Activated CD8-positive, alpha-beta T cell treated with anti-CD3 and anti-CD28 coated beads for 36 hours (primary cell): ENCODE data around the gene PSORS1C2. TPM values are rescaled to one million over a fixed set of nuclear protein-coding genes. Genes with fewer than 3 reads are reported as not detected.

Experiments used
- ATAC-seq: fragments of 200-7000 bp; cut with Tn5 transposase; one replicate; pipeline ENCODE4 v1.10.0; 2021; ENCODE audit warnings: mild to moderate bottlenecking, moderate library complexity
- CTCF ChIA-PET: fragments of 350-600 bp; sonication (Branson Sonifier 250); formaldehyde crosslinking; loops from one replicate; lab custom pipeline; 2021; ENCODE audit warnings: antibody characterized with exemption; lab: Charles Lee
- POLR2A ChIA-PET: fragments of 350-600 bp; sonication (Branson Sonifier 250); formaldehyde crosslinking; loops from one replicate; lab custom pipeline; 2021; ENCODE audit warnings: antibody characterized with exemption; lab: Charles Lee
- DNase-seq: peaks from one replicate; pipeline ENCODE4 v3.0.0-alpha.2; 2020
- H3K27ac Mint-ChIP-seq: one replicate; pipeline ENCODE4 v1.8.0; 2021; ENCODE audit warnings: mild to moderate bottlenecking, mixed read lengths
- H3K27me3 Mint-ChIP-seq: one replicate; pipeline ENCODE4 v1.8.0; 2021; ENCODE audit warnings: mixed read lengths
- H3K36me3 Mint-ChIP-seq: one replicate; pipeline ENCODE4 v1.8.0; 2021; ENCODE audit warnings: low read depth, mixed read lengths
- H3K4me1 Mint-ChIP-seq: one replicate; pipeline ENCODE4 v1.8.0; 2021; ENCODE audit warnings: low read depth, mixed read lengths
- H3K4me3 Mint-ChIP-seq: one replicate; pipeline ENCODE4 v1.8.0; 2021; ENCODE audit warnings: mild to moderate bottlenecking, moderate library complexity, mixed read lengths
- H3K9me3 Mint-ChIP-seq: one replicate; pipeline ENCODE4 v1.8.0; 2021; ENCODE audit warnings: mixed read lengths
- intact Hi-C: fragments of 100-400 bp; cut with micrococcal nuclease; formaldehyde crosslinking; loops from one replicate; pipeline ENCODE4 v1.10.0; 2022
- total RNA-seq, 2 experiments: library from RNA; stranded (reverse); gene quantifications; one replicate each; pipeline ENCODE4 v1.2.3, GENCODE V29; 2021
- TF ChIP-seq, protein P1 (sequence below): fragments of 200-600 bp; IDR thresholded peaks from one replicate; pipeline ENCODE4 v1.8.0; 2022; ENCODE audit warnings: antibody characterized with exemption, mild to moderate bottlenecking

Gene PSORS1C2
- total RNA-seq, 2 experiments from 2014 or later, result not detected

DNA sequence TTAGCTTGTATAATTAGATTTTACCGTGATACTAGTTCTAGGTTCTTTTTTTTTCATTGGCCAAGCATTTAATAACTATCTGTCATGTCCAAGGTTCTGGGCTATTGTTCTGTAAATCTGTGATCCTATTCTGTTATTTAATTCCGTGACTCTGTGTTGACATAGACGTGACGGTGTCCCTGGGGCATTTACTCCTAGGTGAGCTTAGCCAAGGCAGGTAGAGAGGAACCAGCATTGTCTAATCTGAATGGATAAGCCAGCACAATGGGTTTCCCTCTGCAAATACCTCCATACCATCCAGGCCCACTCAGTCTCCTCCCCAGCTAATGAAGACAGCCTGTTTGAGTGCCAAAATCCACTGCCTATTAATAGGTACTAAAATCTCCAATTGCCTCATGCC lies 9.7 kb downstream of the PSORS1C2 start:
- TF ChIP-seq, protein P1, sequence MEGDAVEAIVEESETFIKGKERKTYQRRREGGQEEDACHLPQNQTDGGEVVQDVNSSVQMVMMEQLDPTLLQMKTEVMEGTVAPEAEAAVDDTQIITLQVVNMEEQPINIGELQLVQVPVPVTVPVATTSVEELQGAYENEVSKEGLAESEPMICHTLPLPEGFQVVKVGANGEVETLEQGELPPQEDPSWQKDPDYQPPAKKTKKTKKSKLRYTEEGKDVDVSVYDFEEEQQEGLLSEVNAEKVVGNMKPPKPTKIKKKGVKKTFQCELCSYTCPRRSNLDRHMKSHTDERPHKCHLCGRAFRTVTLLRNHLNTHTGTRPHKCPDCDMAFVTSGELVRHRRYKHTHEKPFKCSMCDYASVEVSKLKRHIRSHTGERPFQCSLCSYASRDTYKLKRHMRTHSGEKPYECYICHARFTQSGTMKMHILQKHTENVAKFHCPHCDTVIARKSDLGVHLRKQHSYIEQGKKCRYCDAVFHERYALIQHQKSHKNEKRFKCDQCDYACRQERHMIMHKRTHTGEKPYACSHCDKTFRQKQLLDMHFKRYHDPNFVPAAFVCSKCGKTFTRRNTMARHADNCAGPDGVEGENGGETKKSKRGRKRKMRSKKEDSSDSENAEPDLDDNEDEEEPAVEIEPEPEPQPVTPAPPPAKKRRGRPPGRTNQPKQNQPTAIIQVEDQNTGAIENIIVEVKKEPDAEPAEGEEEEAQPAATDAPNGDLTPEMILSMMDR, result no peak
- ATAC-seq (no peak), DNase-seq (no peak)
- Mint-ChIP-seq H3K27me3 (peaks cover 2% of the 10 kb centered on the region), H3K27ac (no peak overlapping the region), H3K4me1 (peaks cover 2% of the 10 kb centered on the region), H3K4me3 (no peak overlapping the region), H3K9me3 (no peaks in the 10 kb centered on the region), H3K36me3 (no peaks in the 10 kb centered on the region)
- ChIA-PET CTCF (interaction anchor here (0.6 to 2.8 kb wide), 29 partner anchors 8 to 300 kb away, joined by 3 to 12 read pairs (median 4); partner anchors contain the start of genes C6orf15, PSORS1C2 and TCF19), POLR2A (no interaction called here)
- intact Hi-C loops, result no loop called here

DNA sequence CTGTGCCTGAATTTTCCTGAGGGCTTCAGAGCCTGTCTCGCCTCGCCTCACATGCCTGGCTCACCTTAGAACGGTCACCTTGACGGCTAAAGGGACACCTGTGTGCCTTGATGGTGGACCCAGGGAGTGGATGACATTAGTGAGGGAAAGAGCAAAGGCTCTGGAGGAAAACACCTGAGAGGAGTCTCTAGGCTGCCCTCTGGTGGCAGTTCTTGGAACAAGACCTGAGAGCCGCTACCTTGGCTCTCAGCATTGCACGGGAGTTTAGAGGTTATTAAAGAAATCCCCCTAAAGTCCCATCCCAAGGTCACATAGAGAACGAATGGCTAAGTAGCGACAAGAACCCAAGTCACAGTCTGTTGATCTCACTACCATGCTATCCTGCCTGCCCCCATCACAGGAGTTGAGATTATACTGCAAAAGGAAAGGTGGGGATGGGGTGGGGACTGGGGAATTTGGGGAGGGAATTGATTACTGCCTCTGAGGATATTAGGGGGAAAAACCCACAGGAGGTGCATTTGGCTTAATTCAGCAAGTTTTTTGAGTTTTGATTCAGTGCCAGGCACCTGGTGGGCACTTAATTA lies 10.7 kb downstream of the PSORS1C2 start:
- ChIA-PET POLR2A (no interaction called here), CTCF (interaction anchor here (0.6 to 2.8 kb wide), 27 partner anchors 9 to 253 kb away, joined by 3 to 12 read pairs (median 4); partner anchors contain the start of genes C6orf15 and PSORS1C2)
- H3K27me3 Mint-ChIP-seq, result peaks cover 2% of the 10 kb centered on the region
- H3K4me3 Mint-ChIP-seq, result no peak overlapping the region
- H3K4me1 Mint-ChIP-seq, result peaks cover 2% of the 10 kb centered on the region
- H3K9me3 Mint-ChIP-seq, result no peaks in the 10 kb centered on the region
- no peaks in the 10 kb centered on the region for H3K36me3 Mint-ChIP-seq
- ATAC-seq (peak; percentile 91), DNase-seq (peak; percentile 88)
- H3K27ac Mint-ChIP-seq, result no peak overlapping the region
- intact Hi-C loops, result no loop called here
- TF ChIP-seq, protein P1, result peak; percentile 73

DNA sequence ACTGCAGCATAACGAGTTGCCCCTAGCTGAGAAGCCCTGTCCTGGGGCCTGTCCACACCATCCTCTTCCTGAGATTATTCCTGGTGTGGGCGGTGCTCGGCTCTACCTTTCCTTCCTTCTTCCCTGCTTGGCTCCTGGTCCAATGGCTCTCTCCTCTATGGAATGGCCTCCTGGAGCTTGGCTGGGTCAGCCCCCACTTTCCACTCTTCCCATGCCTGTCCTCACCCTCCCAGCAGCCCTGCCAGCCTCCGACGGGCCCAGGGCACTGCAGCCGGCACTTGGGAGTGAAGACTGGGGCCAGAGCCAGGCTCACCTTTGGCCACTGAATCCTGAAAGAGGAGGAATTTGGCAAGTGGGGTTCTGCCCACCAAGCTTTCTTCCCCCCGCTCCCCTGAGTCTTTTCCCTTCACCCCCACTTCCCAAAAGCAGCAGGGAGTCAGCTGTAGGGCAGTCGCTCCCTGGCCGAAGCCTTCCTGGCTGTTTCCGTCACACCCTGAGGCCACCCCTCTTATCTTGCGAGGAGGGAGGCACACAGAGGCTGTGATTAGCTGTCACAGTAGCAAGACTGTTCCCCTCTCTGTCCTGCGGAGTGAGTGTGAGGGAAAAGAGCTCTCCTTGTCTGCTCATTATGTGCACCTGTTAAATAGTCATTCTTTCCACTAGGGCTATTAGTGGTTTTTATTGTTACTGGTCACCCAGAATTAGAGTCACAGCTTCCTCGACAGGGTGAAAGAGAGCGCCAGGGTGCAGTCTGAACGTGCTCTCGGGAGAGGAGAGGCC lies 12.3 kb downstream of the PSORS1C2 start:
- no peak overlapping the region for H3K27ac Mint-ChIP-seq
- no peaks in the 10 kb centered on the region for H3K9me3 Mint-ChIP-seq
- no peaks in the 10 kb centered on the region for H3K36me3 Mint-ChIP-seq
- peaks cover 2% of the 10 kb centered on the region for H3K27me3 Mint-ChIP-seq
- TF ChIP-seq, protein P1, result no peak
- ChIA-PET CTCF (interaction anchor here (0.6 to 1.5 kb wide), 9 partner anchors 8 to 582 kb away, joined by 3 to 6 read pairs (median 3); partner anchors contain the start of gene PSORS1C2), POLR2A (no interaction called here)
- no peak for ATAC-seq
- H3K4me3 Mint-ChIP-seq, result no peak overlapping the region
- no peak for DNase-seq
- H3K4me1 Mint-ChIP-seq, result peaks cover 2% of the 10 kb centered on the region
- intact Hi-C loops, result no loop called here

DNA sequence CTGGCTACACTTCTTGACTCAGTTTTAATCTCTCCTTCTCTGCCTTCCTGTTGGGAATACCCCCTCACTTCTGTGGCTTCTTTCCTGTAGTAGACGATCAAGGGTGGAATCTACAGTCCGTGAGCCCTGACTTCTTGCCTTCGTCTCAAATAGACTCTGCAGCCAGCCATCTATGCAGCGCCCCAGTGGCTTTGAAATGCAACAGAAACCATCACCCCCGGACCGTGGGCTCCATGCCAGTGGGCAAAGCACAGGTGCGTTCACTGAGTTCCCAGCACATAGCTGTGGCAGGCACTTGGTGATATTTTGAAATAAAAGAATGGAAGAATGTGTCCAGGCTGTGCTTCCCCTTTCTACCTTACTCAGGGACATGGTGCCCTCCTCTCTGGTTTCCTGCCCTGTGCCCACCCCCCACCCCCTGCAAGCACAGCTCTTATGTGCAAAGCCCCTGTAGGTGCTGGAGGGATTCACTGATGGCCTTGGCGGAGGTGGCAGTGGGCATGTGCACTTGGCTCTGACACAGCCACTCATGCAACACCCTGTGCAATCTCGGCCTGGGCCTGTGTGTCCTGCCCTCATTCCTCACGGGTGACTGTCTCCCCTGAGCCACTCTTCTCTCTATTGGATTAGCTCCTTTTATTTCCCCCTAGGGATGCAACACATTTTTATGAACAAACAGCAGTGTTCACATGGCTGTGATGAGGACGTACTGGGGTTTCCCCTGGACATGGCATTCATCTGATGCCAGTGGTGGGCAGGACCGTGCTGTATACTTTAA lies 13.1 kb downstream of the PSORS1C2 start:
- POLR2A ChIA-PET, result no interaction called here
- CTCF ChIA-PET, result interaction anchor here (0.6 to 2.1 kb wide), 3 partner anchors 10 to 582 kb away, joined by 3 to 4 read pairs (median 3); no protein-coding TSS in a partner anchor
- no peak for ATAC-seq
- TF ChIP-seq, protein P1, result no peak
- Mint-ChIP-seq H3K9me3 (no peaks in the 10 kb centered on the region), H3K36me3 (no peaks in the 10 kb centered on the region), H3K4me1 (peaks cover 2% of the 10 kb centered on the region), H3K27me3 (peaks cover 2% of the 10 kb centered on the region), H3K4me3 (no peak overlapping the region), H3K27ac (no peak overlapping the region)
- intact Hi-C loops, result no loop called here
- no peak for DNase-seq
